Stomach (tissue), 4 donors: ENCODE data around the gene SDF2L1.

Experiments
- EP300 ChIP-seq: sonication (generic); formaldehyde crosslinking; IDR thresholded peaks from one replicate; pipeline ENCODE4 v1.6.1; 2017; ENCODE audit warnings: antibody characterized with exemption
- POLR2A ChIP-seq, 4 donors: fragments of 450-650 bp; IDR thresholded peaks; one replicate each; pipeline ENCODE4 v1.6.1; 2016; ENCODE audit warnings: antibody characterized with exemption in 4 of 4, control low read depth in 2 of 4, mild to moderate bottlenecking in 1 of 4, moderate library complexity in 1 of 4
- POLR2AphosphoS5 ChIP-seq, 3 donors: sonication (generic); formaldehyde crosslinking; IDR thresholded peaks; one replicate each; pipeline ENCODE4 v1.6.1; 2016; ENCODE audit warnings: antibody characterized with exemption in 3 of 3
- TF ChIP-seq, protein P1 (sequence below), 7 experiments: fragments of 450-650 bp in 4 of 7; fragments of 200-600 bp in 3 of 7; sonication (generic) in 3 of 7; IDR thresholded peaks; one replicate each; pipeline ENCODE4 v1.5.1; 2016 to 2019; ENCODE audit warnings: antibody characterized with exemption in 7 of 7, control low read depth in 2 of 7, mild to moderate bottlenecking in 1 of 7

DNA sequence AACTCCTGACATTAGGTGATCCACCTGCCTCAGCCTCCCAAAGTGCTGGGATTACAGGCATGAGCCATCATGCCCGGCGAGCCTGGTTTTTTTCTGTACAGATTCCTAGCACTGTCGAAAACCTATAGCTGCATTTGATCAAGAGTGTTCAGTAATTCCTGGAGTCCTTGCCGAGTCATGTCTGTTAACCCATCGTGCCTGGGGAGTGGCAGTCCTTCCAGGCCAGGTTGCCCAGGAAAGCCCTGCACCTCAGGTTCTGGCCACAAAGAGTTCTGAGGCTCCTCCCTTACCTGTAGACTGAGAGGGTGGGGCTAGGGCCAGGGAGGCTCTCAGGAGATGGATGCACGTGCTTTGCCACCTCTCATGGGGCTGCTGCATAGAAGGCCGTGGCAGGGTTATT is 29.2 kb upstream of the SDF2L1 start:
- TF ChIP-seq, protein P1, sequence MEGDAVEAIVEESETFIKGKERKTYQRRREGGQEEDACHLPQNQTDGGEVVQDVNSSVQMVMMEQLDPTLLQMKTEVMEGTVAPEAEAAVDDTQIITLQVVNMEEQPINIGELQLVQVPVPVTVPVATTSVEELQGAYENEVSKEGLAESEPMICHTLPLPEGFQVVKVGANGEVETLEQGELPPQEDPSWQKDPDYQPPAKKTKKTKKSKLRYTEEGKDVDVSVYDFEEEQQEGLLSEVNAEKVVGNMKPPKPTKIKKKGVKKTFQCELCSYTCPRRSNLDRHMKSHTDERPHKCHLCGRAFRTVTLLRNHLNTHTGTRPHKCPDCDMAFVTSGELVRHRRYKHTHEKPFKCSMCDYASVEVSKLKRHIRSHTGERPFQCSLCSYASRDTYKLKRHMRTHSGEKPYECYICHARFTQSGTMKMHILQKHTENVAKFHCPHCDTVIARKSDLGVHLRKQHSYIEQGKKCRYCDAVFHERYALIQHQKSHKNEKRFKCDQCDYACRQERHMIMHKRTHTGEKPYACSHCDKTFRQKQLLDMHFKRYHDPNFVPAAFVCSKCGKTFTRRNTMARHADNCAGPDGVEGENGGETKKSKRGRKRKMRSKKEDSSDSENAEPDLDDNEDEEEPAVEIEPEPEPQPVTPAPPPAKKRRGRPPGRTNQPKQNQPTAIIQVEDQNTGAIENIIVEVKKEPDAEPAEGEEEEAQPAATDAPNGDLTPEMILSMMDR (IDR thresholded peaks at IDR 0.05): no peak
- TF ChIP-seq POLR2A (IDR thresholded peaks at IDR 0.05): no peak
- TF ChIP-seq POLR2AphosphoS5 (IDR thresholded peaks at IDR 0.05): no peak
- TF ChIP-seq EP300: no peak
